ENCODE results near the gene ZC3H7A.

Gene ZC3H7A

GRCh38 chr16:11712122-11712521, 84.9 kb downstream of the ZC3H7A start:
- POLR2A ChIA-PET = interaction anchor here (0.6 to 1.1 kb wide), 2 partner anchors 79 to 304 kb away, joined by 3 to 4 read pairs; no protein-coding TSS in a partner anchor
- no peak for DNase-seq
- peaks cover 9 to 54% (median 26%) of the 10 kb centered on the region in 4 experiments for H3K36me3 ChIP-seq (ENCODE audit: control insufficient read depth in 4 of 4, insufficient read depth in 4 of 4, low read length in 3 of 4)

GRCh38 chr16:11711662-11712061, 85.4 kb downstream of the ZC3H7A start:
- ChIA-PET POLR2A (interaction anchor here (0.6 to 1.1 kb wide), 2 partner anchors 79 to 303 kb away, joined by 3 to 4 read pairs; no protein-coding TSS in a partner anchor), CTCF (interaction anchor here (1.0 to 2.1 kb wide), 8 partner anchors 11 to 762 kb away, joined by 3 to 6 read pairs (median 3); no protein-coding TSS in a partner anchor)
- Histone ChIP-seq H3K4me1 (ENCODE audit: control extremely low read depth in 1 of 4, control insufficient read depth in 4 of 4, insufficient read depth in 4 of 4, low read length in 3 of 4) (no peaks in the 10 kb centered on the region), H3K9me3 (ENCODE audit: control extremely low read depth in 1 of 5, control insufficient read depth in 4 of 5, insufficient read depth in 2 of 5, low read depth in 1 of 5, low read length in 4 of 5) (no peaks in the 10 kb centered on the region), H3K4me3 (ENCODE audit: control insufficient read depth in 1 of 7, extremely low read depth in 1 of 7, insufficient read depth in 4 of 7, low read depth in 2 of 7, low read length in 6 of 7) (no peak overlapping the region), H3K27me3 (replicated peaks in 2 of 5; ENCODE audit: control insufficient read depth in 4 of 5, insufficient read depth in 5 of 5, low read length in 4 of 5) (no peaks in the 10 kb centered on the region), H3K27ac (ENCODE audit: insufficient read depth in 1 of 2, low read depth in 1 of 2, low read length in 2 of 2, poor library complexity in 1 of 2, severe bottlenecking in 2 of 2) (no peak overlapping the region), H3K36me3 (ENCODE audit: control insufficient read depth in 4 of 4, insufficient read depth in 4 of 4, low read length in 3 of 4) (peaks cover 9 to 54% (median 26%) of the 10 kb centered on the region in 4 experiments)
- DNase-seq = no peak
- 100% methylated on average over 2 of the region's 4 CpGs for whole genome bisulfite sequencing (ENCODE audit: insufficient coverage)

More at GRCh38 chr16:11712122-11712521, 84.9 kb downstream of the ZC3H7A start:
- WGBS (ENCODE audit: insufficient coverage) = 100% methylated on average over 2 of the region's 3 CpGs
- H3K27ac ChIP-seq (ENCODE audit: insufficient read depth in 1 of 2, low read depth in 1 of 2, low read length in 2 of 2, poor library complexity in 1 of 2, severe bottlenecking in 2 of 2) = no peak overlapping the region
- CTCF ChIA-PET = interaction anchor here (1.0 to 2.1 kb wide), 8 partner anchors 11 to 316 kb away, joined by 3 to 6 read pairs (median 3); no protein-coding TSS in a partner anchor
- no peaks in the 10 kb centered on the region for H3K27me3 ChIP-seq (replicated peaks in 2 of 5; ENCODE audit: control insufficient read depth in 4 of 5, insufficient read depth in 5 of 5, low read length in 4 of 5)
- no peak overlapping the region for H3K4me3 ChIP-seq (ENCODE audit: control insufficient read depth in 1 of 7, extremely low read depth in 1 of 7, insufficient read depth in 4 of 7, low read depth in 2 of 7, low read length in 6 of 7)
- no peaks in the 10 kb centered on the region for H3K9me3 ChIP-seq (ENCODE audit: control extremely low read depth in 1 of 5, control insufficient read depth in 4 of 5, insufficient read depth in 2 of 5, low read depth in 1 of 5, low read length in 4 of 5)
- H3K4me1 ChIP-seq (ENCODE audit: control extremely low read depth in 1 of 4, control insufficient read depth in 4 of 4, insufficient read depth in 4 of 4, low read length in 3 of 4) = no peaks in the 10 kb centered on the region

- no peak overlapping the region for H3K27ac ChIP-seq (ENCODE audit: insufficient read depth in 1 of 2, low read depth in 1 of 2, low read length in 2 of 2, poor library complexity in 1 of 2, severe bottlenecking in 2 of 2)
- CTCF ChIA-PET = interaction anchor here (1.2 to 2.3 kb wide), 3 partner anchors 17 to 303 kb away, joined by 3 to 6 read pairs (median 4); no protein-coding TSS in a partner anchor
Measured at GRCh38 chr16:11708421-11708820, 88.6 kb downstream of the ZC3H7A start.

GRCh38 chr16:11707679-11708197, 89.3 kb downstream of the ZC3H7A start:
- H3K4me1 ChIP-seq (ENCODE audit: control extremely low read depth in 1 of 4, control insufficient read depth in 4 of 4, insufficient read depth in 4 of 4, low read length in 3 of 4) = no peaks in the 10 kb centered on the region
- DNase-seq = no peak
- H3K9me3 ChIP-seq (ENCODE audit: control extremely low read depth in 1 of 5, control insufficient read depth in 4 of 5, insufficient read depth in 2 of 5, low read depth in 1 of 5, low read length in 4 of 5) = no peaks in the 10 kb centered on the region
- H3K27ac ChIP-seq (ENCODE audit: insufficient read depth in 1 of 2, low read depth in 1 of 2, low read length in 2 of 2, poor library complexity in 1 of 2, severe bottlenecking in 2 of 2) = no peak overlapping the region
- H3K4me3 ChIP-seq (ENCODE audit: control insufficient read depth in 1 of 7, extremely low read depth in 1 of 7, insufficient read depth in 4 of 7, low read depth in 2 of 7, low read length in 6 of 7) = no peak overlapping the region
- ChIA-PET POLR2A (no interaction called here), CTCF (interaction anchor here (1.2 to 2.3 kb wide), 4 partner anchors 11 to 302 kb away, joined by 3 to 6 read pairs (median 4); no protein-coding TSS in a partner anchor)
- no peaks in the 10 kb centered on the region for H3K27me3 ChIP-seq (replicated peaks in 2 of 5; ENCODE audit: control insufficient read depth in 4 of 5, insufficient read depth in 5 of 5, low read length in 4 of 5)
- peaks cover 4 to 46% (median 21%) of the 10 kb centered on the region in 4 experiments for H3K36me3 ChIP-seq (ENCODE audit: control insufficient read depth in 4 of 4, insufficient read depth in 4 of 4, low read length in 3 of 4)
- 100% methylated on average over 2 of the region's 4 CpGs for WGBS (ENCODE audit: insufficient coverage)

More at GRCh38 chr16:11708421-11708820, 88.6 kb downstream of the ZC3H7A start:
- H3K4me1 ChIP-seq (ENCODE audit: control extremely low read depth in 1 of 4, control insufficient read depth in 4 of 4, insufficient read depth in 4 of 4, low read length in 3 of 4) = no peaks in the 10 kb centered on the region
- peaks cover 4 to 43% (median 17%) of the 10 kb centered on the region in 4 experiments for H3K36me3 ChIP-seq (ENCODE audit: control insufficient read depth in 4 of 4, insufficient read depth in 4 of 4, low read length in 3 of 4)
- POLR2A ChIA-PET = no interaction called here
- DNase-seq = no peak
- no peaks in the 10 kb centered on the region for H3K27me3 ChIP-seq (replicated peaks in 2 of 5; ENCODE audit: control insufficient read depth in 4 of 5, insufficient read depth in 5 of 5, low read length in 4 of 5)
- no peak overlapping the region for H3K4me3 ChIP-seq (ENCODE audit: control insufficient read depth in 1 of 7, extremely low read depth in 1 of 7, insufficient read depth in 4 of 7, low read depth in 2 of 7, low read length in 6 of 7)
- 100% methylated on average over 1 of the region's 1 CpG for WGBS (ENCODE audit: insufficient coverage)
- H3K9me3 ChIP-seq (ENCODE audit: control extremely low read depth in 1 of 5, control insufficient read depth in 4 of 5, insufficient read depth in 2 of 5, low read depth in 1 of 5, low read length in 4 of 5) = no peaks in the 10 kb centered on the region

DNA sequence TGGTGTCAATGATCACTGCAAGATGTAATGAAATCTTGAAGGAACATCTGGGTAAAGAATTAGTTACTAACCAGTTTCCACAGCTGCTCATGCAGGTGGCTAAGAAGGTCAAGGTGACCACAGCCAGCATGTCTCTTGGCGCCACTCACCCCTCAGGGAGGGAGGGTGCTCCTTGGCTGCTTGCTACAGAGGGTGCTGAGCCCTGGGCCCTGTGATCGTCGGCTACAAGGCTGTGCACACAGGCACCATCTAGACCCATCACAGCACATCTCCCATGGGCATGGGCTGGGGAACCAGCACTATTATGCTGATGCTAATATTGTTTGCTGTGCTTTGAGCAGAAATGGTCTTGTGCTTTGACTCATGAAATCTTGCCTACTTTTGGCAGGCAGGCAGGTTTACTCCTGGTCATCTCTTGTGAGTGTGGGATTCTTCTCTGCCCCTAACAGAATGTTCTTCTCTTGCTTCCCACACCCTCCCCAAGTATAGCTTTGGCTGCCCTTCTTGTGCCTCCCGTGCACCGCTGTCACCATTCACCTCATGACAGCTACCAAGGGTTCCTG, 90.8 kb downstream of the ZC3H7A start:
- Histone ChIP-seq H3K27ac (ENCODE audit: insufficient read depth in 1 of 2, low read depth in 1 of 2, low read length in 2 of 2, poor library complexity in 1 of 2, severe bottlenecking in 2 of 2) (no peak overlapping the region), H3K4me3 (ENCODE audit: control insufficient read depth in 1 of 7, extremely low read depth in 1 of 7, insufficient read depth in 4 of 7, low read depth in 2 of 7, low read length in 6 of 7) (no peak overlapping the region), H3K9me3 (ENCODE audit: control extremely low read depth in 1 of 5, control insufficient read depth in 4 of 5, insufficient read depth in 2 of 5, low read depth in 1 of 5, low read length in 4 of 5) (no peaks in the 10 kb centered on the region), H3K4me1 (ENCODE audit: control extremely low read depth in 1 of 4, control insufficient read depth in 4 of 4, insufficient read depth in 4 of 4, low read length in 3 of 4) (no peaks in the 10 kb centered on the region), H3K36me3 (ENCODE audit: control insufficient read depth in 4 of 4, insufficient read depth in 4 of 4, low read length in 3 of 4) (peaks cover 6 to 37% (median 19%) of the 10 kb centered on the region in 4 experiments), H3K27me3 (replicated peaks in 2 of 5; ENCODE audit: control insufficient read depth in 4 of 5, insufficient read depth in 5 of 5, low read length in 4 of 5) (no peaks in the 10 kb centered on the region)
- ChIA-PET CTCF (interaction anchor here (1.0 kb wide), 1 partner anchor 9 kb away, joined by 3 read pairs; no protein-coding TSS in a partner anchor), POLR2A (interaction anchor here (0.7 kb wide), 1 partner anchor 423 kb away, joined by 3 read pairs; no protein-coding TSS in a partner anchor)
- WGBS (ENCODE audit: insufficient coverage) = no CpG with 5 or more reads among the region's 5 CpGs
- DNase-seq = peak in 1 of 3 donors; percentile 20

DNA sequence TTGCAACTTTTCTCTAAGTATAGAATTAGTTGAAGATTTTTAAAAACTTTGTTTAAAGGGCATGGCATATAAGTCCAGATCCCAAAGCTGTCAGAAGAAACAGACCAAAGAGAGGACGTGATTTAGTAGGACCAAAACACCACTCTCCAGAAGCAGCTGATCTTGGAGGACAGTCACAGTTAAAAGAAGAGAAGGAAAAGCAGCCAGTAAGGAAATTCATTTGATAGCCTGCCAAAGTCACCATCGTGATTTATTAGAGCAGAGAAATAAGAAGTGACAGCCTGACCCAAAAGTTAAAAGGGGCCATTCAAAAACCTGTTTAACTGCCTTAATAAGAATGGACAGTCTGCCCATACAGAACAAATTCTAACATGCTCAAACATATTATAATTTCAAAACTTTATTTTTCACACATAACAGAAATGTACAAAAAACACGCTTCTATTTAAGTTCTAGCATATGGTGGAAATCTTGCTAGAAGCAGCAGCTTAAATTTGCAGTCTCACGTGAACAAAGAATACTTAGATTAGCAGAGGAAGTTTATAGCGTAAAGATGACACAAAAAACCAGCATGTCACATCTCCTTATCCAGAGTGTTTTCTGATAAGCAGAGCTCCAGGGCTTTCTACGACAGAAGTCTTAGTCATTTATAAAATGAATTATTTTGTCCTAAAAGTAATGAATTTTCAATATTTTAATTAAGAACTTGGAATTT, 91.6 kb downstream of the ZC3H7A start:
- ChIA-PET CTCF (interaction anchor here (1.0 to 1.1 kb wide), 2 partner anchors 10 to 297 kb away, joined by 3 read pairs; no protein-coding TSS in a partner anchor), POLR2A (no interaction called here)
- H3K27ac ChIP-seq (ENCODE audit: insufficient read depth in 1 of 2, low read depth in 1 of 2, low read length in 2 of 2, poor library complexity in 1 of 2, severe bottlenecking in 2 of 2) = no peak overlapping the region
- H3K27me3 ChIP-seq (replicated peaks in 2 of 5; ENCODE audit: control insufficient read depth in 4 of 5, insufficient read depth in 5 of 5, low read length in 4 of 5) = no peaks in the 10 kb centered on the region
- no peaks in the 10 kb centered on the region for H3K9me3 ChIP-seq (ENCODE audit: control extremely low read depth in 1 of 5, control insufficient read depth in 4 of 5, insufficient read depth in 2 of 5, low read depth in 1 of 5, low read length in 4 of 5)
- peak in 1 of 3 donors; percentile 33 for DNase-seq
- peaks cover 4 to 34% (median 17%) of the 10 kb centered on the region in 4 experiments for H3K36me3 ChIP-seq (ENCODE audit: control insufficient read depth in 4 of 4, insufficient read depth in 4 of 4, low read length in 3 of 4)
- peaks cover 0 to 5% (median 4%) of the 10 kb centered on the region in 4 experiments for H3K4me1 ChIP-seq (ENCODE audit: control extremely low read depth in 1 of 4, control insufficient read depth in 4 of 4, insufficient read depth in 4 of 4, low read length in 3 of 4)
- no CpG with 5 or more reads among the region's 6 CpGs for WGBS (ENCODE audit: insufficient coverage)
- no peak overlapping the region for H3K4me3 ChIP-seq (ENCODE audit: control insufficient read depth in 1 of 7, extremely low read depth in 1 of 7, insufficient read depth in 4 of 7, low read depth in 2 of 7, low read length in 6 of 7)

All from common myeloid progenitor, CD34-positive (primary cell).